ENCODE results near the gene ALDH1L1. TPM values are rescaled to one million over a fixed set of nuclear protein-coding genes. Genes with fewer than 3 reads are reported as not detected.

Gene ALDH1L1
- total and polyA plus RNA-seq, 2 of the 13 experiments (the other 11 are each of a cell fraction or from before 2014, with no cell fraction given) = 11.2 to 28.7 TPM

GRCh38 chr3:126121074-126121473 lies 59.3 kb downstream of the ALDH1L1 start:
- no TSS peak for BruUV-seq (replicated peaks)
- H3K4me2 ChIP-seq (ENCODE audit: low read depth, low read length) = no peak overlapping the region
- WGBS (ENCODE audit: low lambda C conversion rate) = 94% methylated on average over 9 of the region's 9 CpGs
- FAIRE-seq (no peak), DNase-seq (ENCODE audit: low spot score) (no peak), ATAC-seq (no peak)
- POLR2A ChIA-PET = no interaction called here
- 0 out of 5 replicates have a peak, but pooled peaks cover 2 to 11% of the 10 kb centered on the region in 2 experiments for H3K36me3 ChIP-seq (replicated peaks in 1 of 2; ENCODE audit: control insufficient read depth in 1 of 2, insufficient read depth in 2 of 2, low read length in 2 of 2)
- H2AFZ ChIP-seq (ENCODE audit: low read length) = no peak overlapping the region
- H3K27ac ChIP-seq (ENCODE audit: extremely low read length, insufficient read depth, low read length) = no peak overlapping the region
- TF ChIP-seq ARNT2 (CRISPR knock-in tag; IDR thresholded peaks at IDR 0.05; ENCODE audit: low read depth) = no peak
- no peaks in the 10 kb centered on the region for H3K4me1 ChIP-seq (ENCODE audit: insufficient read depth, low read length)
- H3K9me3 ChIP-seq (ENCODE audit: low read length) = no peaks in the 10 kb centered on the region
- in situ Hi-C loops (cut with HindIII; ENCODE audit: extremely low pct_ligation_motif_present, low pct_unique_long_range_greater_than_20kb) (no loop called here), intact Hi-C loops (cut with micrococcal nuclease; ENCODE audit: unreplicated experiment) (no loop called here)
- H4K20me1 ChIP-seq (ENCODE audit: insufficient read depth, low read length) = no peaks in the 10 kb centered on the region
- no peaks in the 10 kb centered on the region for H3K79me2 ChIP-seq (ENCODE audit: insufficient read depth, low read length)
- H3K27me3 ChIP-seq (ENCODE audit: control insufficient read depth in 1 of 2, insufficient read depth in 2 of 2, low read length in 2 of 2) = no peaks in the 10 kb centered on the region
- H3K4me3 ChIP-seq (replicated peaks in 1 of 3; ENCODE audit: insufficient read depth in 1 of 3, low read depth in 2 of 3, low read length in 3 of 3) = no peak overlapping the region
- CTCF ChIA-PET (ENCODE audit: low intra/inter-chr PET ratio, low total read pairs) = no interaction called here
- H3K9ac ChIP-seq (ENCODE audit: insufficient read depth, low read depth, low read length) = no peak overlapping the region

GRCh38 chr3:126119976-126120375 lies 60.4 kb downstream of the ALDH1L1 start:
- no peaks in the 10 kb centered on the region for H3K9me3 ChIP-seq (ENCODE audit: low read length)
- FAIRE-seq (no peak), ATAC-seq (no peak), DNase-seq (ENCODE audit: low spot score) (no peak)
- H3K4me2 ChIP-seq (ENCODE audit: low read depth, low read length) = no peak overlapping the region
- H3K4me1 ChIP-seq (ENCODE audit: insufficient read depth, low read length) = no peaks in the 10 kb centered on the region
- no peak overlapping the region for H2AFZ ChIP-seq (ENCODE audit: low read length)
- no peaks in the 10 kb centered on the region for H3K27me3 ChIP-seq (ENCODE audit: control insufficient read depth in 1 of 2, insufficient read depth in 2 of 2, low read length in 2 of 2)
- in situ Hi-C loops (cut with HindIII; ENCODE audit: extremely low pct_ligation_motif_present, low pct_unique_long_range_greater_than_20kb) (no loop called here), intact Hi-C loops (cut with micrococcal nuclease; ENCODE audit: unreplicated experiment) (loop anchor here (10.0 kb wide), 1 partner anchor 145 kb away; no protein-coding TSS in a partner anchor)
- no peak overlapping the region for H3K27ac ChIP-seq (ENCODE audit: extremely low read length, insufficient read depth, low read length)
- POLR2A ChIA-PET = no interaction called here
- no TSS peak for BruUV-seq (replicated peaks)
- CTCF ChIA-PET (ENCODE audit: low intra/inter-chr PET ratio, low total read pairs) = no interaction called here
- 98% methylated on average over 8 of the region's 8 CpGs for WGBS (ENCODE audit: low lambda C conversion rate)
- 0 out of 5 replicates have a peak, but pooled peaks cover 2 to 13% of the 10 kb centered on the region in 2 experiments for H3K36me3 ChIP-seq (replicated peaks in 1 of 2; ENCODE audit: control insufficient read depth in 1 of 2, insufficient read depth in 2 of 2, low read length in 2 of 2)
- H3K4me3 ChIP-seq (replicated peaks in 1 of 3; ENCODE audit: insufficient read depth in 1 of 3, low read depth in 2 of 3, low read length in 3 of 3) = no peak overlapping the region
- no peak overlapping the region for H3K9ac ChIP-seq (ENCODE audit: insufficient read depth, low read depth, low read length)
- no peaks in the 10 kb centered on the region for H3K79me2 ChIP-seq (ENCODE audit: insufficient read depth, low read length)
- TF ChIP-seq LBX2 (CRISPR knock-in tag; IDR thresholded peaks at IDR 0.05; ENCODE audit: borderline replicate concordance) = no peak
- H4K20me1 ChIP-seq (ENCODE audit: insufficient read depth, low read length) = no peaks in the 10 kb centered on the region

Measured in HepG2 (cell line).